Frontal cortex (tissue), 4 donors: ENCODE data around the gene SLIT1. TPM values are rescaled to one million over a fixed set of nuclear protein-coding genes. Genes with fewer than 3 reads are reported as not detected.

Experiments
- DNase-seq, 2 donors: peaks; one replicate each; pipeline ENCODE4 v3.0.0; 2012; ENCODE audit warnings: low spot score in 2 of 2
- FAIRE-seq: peaks from 2 replicates; lab custom pipeline; 2012; peaks lifted over from hg19 to GRCh38; lab: Jason Lieb, UNC
- total RNA-seq: library from RNA; depleted of rRNA; stranded (reverse); fragments of >200 nt; gene quantifications from one replicate; pipeline ENCODE4 v1.2.3, GENCODE V29; 2014
- donor health status: control.
- donor health status: control.
- donor health status: control.

Gene SLIT1
- total RNA-seq, 1 donor from 2014 or later: 48.9 TPM

GRCh38 chr10:97123765-97124164, 62.0 kb downstream of the SLIT1 start:
- FAIRE-seq: no peak
- no peak for DNase-seq

- FAIRE-seq (no peak), DNase-seq (no peak)
Measured at GRCh38 chr10:97121041-97121440, 64.7 kb downstream of the SLIT1 start.

GRCh38 chr10:97120370-97120769, 65.4 kb downstream of the SLIT1 start:
- DNase-seq (no peak), FAIRE-seq (no peak)

DNA sequence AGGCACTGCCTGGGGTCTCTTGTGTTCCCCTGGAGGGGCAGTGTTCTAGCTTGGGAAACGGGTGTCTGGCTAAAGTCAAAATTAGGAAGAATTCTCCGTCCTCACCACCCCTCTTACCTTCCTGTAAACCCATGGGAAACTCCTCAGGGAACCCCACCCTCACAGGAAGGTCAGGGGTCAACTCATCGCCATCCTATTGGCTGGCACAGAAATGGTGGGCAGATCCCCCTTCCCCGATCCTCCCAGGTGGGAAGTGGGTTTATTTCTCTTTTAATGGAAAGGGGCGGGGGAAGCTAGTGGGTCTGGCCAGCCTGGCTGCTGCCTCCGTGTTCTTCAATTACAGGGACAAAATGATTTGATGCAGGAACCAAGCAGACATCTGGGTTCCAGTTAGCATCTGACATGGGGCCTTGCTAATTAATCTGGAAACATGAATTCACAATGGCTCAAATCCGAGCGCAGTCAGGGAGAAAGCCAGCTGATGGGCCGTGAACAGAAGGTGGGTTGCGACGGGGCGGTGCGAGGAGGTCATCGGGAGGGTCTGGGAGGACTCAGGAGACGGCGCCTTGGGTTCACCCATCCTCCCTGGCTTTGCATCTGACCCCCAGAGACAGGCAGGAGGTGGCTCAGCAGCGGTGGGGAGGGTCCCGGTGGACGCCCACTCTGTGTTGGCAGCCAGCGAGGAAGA, 66.6 kb downstream of the SLIT1 start:
- DNase-seq: no peak
- FAIRE-seq: no peak

DNA sequence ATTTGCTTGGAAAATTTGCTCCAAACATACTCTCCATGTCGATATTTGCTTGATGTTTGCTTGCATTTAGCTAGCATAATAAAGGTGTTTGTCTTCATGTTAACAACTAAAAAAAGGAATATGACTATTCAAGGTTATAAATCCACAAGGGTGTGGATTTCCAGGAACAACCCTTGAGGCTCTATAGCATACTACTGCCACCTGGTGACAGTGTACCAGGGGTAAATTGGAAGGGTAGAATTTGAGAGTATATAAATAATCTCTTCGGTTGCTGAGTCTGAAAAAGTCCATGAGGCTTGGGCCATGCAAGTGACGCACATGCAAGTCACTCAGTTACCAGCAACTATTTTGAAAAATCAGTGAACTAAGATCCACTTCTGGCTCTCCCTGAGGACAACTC, 68.4 kb downstream of the SLIT1 start:
- DNase-seq (no peak), FAIRE-seq (no peak)

DNA sequence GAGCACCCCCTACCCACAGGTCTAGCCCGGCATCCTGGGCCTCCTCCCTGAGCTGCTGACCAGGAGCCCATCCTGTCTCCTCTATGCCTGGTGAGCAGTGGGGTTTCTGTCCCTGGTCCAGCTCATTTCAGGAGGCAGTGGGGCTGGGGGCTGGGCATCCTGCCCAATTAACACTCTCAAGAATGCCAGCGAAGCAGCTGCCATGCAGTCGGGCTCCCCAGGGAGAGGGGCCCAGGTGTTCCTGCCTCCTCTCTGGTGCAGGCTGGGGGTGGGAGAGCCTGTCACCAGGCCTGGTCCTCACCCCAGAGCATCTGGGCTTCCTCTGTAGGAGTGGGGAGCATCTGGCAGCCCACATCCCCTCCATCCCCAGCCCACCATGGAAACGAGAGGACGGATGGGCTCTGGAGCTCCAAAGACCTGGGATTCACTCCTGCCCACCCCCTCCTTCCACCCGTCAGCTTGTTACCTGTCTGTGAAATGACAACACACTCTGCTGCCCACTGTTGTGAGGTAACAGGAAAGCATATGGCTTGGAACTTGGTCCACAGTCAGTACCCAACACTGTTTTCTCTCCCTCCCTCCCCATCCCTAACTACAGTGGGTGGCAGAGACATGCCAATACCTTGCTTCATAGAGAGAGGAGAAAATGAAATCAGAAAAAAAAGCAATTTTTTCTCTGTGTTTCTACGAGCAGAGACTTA, 69.1 kb downstream of the SLIT1 start:
- FAIRE-seq: no peak
- no peak for DNase-seq

- FAIRE-seq: no peak
Measured at GRCh38 chr10:97115846-97116245, 69.9 kb downstream of the SLIT1 start.

DNA sequence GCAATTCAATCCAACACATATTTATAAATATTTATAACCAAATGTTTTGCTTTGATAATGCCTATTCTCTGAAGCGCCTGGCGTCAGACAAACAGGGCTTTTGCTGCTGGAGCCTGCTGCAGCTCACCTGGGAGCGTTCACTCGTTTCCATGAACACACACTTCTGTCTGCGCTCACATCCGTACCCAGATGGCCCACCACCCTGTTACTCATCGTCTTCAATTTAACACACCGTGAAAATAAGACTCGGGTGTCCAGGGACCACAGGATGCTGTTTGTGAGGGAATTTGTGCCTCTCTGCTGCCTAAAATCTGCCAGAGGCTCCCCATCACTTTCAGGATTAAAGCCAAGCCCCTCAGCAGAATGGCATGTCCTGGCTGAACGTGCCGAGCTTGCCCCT, 74.1 kb downstream of the SLIT1 start:
- FAIRE-seq (no peak), DNase-seq (no peak)

More at GRCh38 chr10:97115846-97116245, 69.9 kb downstream of the SLIT1 start:
- DNase-seq: no peak

GRCh38 chr10:97109547-97109946, 76.2 kb downstream of the SLIT1 start:
- no peak for FAIRE-seq
- no peak for DNase-seq

- FAIRE-seq (no peak), DNase-seq (no peak)
Measured at GRCh38 chr10:97107551-97107950, 78.2 kb downstream of the SLIT1 start.

DNA sequence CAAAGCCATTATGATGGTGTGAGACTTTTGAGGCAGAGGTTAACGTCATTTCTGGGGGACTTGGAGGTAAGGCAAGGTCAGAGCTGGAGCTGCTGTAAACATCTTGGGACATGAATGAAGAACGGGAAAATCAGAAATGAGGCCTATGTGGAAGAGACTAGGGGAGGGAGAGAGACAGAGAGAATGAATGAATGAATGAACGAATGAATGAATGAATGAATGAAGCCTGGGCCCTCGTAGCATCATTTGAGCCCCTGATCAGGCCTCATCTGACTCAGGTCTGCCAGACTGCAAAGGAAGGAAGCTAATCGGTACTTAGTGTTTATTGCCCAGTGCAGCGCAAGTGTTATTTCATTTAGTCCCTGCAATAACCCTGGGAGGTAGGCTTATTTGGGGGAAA, 79.6 kb downstream of the SLIT1 start:
- no peak for DNase-seq

GRCh38 chr10:97105303-97105702, 80.5 kb downstream of the SLIT1 start:
- DNase-seq: no peak
- FAIRE-seq: no peak

More for the DNA sequence above, 79.6 kb downstream of the SLIT1 start:
- no peak for FAIRE-seq

DNA sequence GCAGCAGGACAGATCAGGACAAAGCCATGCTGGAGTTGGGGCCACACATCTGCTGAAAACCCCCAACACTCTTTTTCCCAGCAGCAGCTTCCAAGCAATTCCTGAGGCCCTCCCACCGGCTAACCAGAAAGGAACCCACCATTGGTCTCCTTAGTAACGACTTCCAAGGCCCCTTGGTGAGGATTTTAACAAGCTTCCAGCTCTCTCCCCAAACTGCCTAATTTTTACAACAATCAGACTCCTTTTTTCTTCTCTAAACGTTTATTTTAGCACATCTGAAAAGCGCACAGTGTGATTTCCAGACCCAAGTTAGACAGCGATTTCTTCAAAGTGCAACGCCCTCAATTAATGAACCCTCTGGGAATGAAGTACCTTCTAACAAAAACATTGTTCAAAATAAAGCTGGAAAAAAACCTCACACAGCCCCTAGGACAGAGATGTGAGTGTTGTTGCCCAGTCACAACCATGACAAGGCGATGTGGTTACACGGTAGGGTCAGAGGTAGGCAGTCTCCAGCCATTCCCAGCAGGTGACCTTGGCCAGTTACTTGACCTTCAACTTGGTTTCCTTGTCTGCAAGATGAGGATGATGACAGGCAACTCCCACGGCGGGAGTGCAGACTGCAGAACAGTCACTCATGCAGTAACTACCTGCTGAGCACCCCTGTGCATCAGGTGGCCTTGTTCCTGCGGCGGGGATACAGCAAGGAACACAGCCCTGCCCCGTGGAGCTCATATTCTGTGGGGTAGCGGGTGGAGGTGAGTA, 82.3 kb downstream of the SLIT1 start:
- no peak for DNase-seq
- no peak for FAIRE-seq

DNA sequence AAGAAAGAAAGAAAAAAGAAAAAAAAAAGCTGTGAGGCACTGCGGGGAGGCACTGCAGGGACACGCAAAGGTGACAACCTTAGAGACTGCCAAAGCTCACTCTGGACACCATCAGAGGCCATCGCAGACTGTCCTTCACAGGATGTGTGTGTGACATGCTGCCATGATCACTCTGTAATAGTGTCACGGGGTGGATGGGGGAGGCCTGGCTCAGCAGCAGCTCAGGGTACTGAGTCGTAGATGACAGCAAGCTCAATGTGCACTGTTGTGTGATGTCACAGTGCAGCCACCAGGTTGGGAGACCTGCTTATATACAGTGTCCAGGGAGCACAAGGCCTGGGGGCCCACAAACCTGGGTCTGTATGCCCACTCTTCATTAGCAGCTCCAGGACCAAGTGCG, 83.3 kb downstream of the SLIT1 start:
- FAIRE-seq (no peak), DNase-seq (no peak)

- no peak for FAIRE-seq
Measured at GRCh38 chr10:97101166-97101940, 84.4 kb downstream of the SLIT1 start.

DNA sequence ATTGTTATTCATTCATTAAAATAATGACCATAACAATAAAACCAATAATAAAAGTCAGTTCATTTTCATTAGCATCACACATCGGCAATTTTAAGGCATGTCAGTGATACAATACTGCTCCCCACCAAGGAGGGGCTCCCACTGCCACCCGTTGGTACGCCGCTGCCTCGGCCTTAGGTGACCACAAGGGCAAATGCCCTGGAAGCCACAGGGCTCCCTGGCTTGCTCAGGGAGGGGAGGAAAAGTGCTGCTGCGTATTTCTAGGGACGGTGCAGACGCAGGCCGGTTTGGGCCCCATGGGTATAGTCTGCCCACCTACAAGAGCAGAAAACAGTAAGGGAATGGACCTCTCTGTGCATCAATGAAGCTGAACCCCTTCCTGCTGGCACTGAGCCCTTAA, 85.1 kb downstream of the SLIT1 start:
- FAIRE-seq (no peak), DNase-seq (no peak)

More at GRCh38 chr10:97101166-97101940, 84.4 kb downstream of the SLIT1 start:
- no peak for DNase-seq

DNA sequence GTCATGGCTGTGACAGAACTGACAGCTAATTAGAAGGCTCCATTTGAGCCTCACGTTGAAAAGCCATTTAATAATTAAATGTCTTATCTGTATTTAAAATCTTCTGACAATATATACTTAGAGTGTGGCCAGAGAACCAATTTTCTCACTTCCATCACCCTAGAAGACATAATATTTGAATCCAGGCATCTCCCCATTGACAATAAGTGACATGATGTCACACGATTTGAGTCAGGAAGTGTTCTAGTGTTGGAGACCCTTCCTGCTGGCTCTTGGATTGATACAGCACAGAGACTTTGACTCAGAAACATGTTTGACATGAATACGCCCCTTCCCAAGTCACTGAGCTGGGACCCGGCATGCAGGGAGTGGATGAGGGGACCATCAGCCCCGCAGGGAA, 85.9 kb downstream of the SLIT1 start:
- no peak for FAIRE-seq
- DNase-seq: no peak

DNA sequence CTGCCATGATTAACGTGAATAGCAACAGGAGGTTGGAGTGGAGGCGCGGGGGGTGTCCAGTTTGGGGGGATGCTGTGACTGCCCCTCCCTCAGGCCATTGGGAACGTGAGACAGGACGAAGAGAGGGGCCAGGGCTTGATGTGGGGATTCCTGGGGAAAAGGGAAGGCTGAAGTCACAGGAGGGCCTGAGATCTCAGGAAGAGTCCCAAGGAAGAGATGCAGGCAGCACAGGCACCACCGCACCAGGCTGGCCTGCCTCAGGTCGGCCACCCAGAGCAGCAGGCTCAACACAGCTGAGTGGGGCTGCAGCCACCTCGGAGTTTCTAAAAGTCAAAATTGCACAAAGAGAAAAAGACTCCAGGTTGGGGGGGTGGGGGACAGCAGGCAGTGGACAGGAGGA, 86.7 kb downstream of the SLIT1 start:
- FAIRE-seq: no peak
- DNase-seq: no peak

- DNase-seq (no peak), FAIRE-seq (no peak)
Measured at GRCh38 chr10:97097084-97097433, 88.7 kb downstream of the SLIT1 start.
